ENCODE measurements around the gene HMGCS1.

The HMGCS1 gene

GRCh38 chr5:43301653-43302091, 11.5 kb downstream of the HMGCS1 start:
- no peak overlapping the region for H3K27ac Mint-ChIP-seq
- H3K4me1 Mint-ChIP-seq: peaks cover 47% of the 10 kb centered on the region
- no peaks in the 10 kb centered on the region for H3K9me3 Mint-ChIP-seq
- peaks cover 54% of the 10 kb centered on the region for H3K36me3 Mint-ChIP-seq
- no peak for ATAC-seq
- H3K4me3 Mint-ChIP-seq: no peak overlapping the region
- no peaks in the 10 kb centered on the region for H3K27me3 Mint-ChIP-seq

GRCh38 chr5:43300112-43300511, 13.1 kb downstream of the HMGCS1 start:
- no peaks in the 10 kb centered on the region for H3K9me3 Mint-ChIP-seq
- H3K27me3 Mint-ChIP-seq: no peaks in the 10 kb centered on the region
- no peak overlapping the region for H3K4me3 Mint-ChIP-seq
- ATAC-seq: no peak
- no peak overlapping the region for H3K27ac Mint-ChIP-seq
- H3K36me3 Mint-ChIP-seq: peaks cover 64% of the 10 kb centered on the region
- peaks cover 41% of the 10 kb centered on the region for H3K4me1 Mint-ChIP-seq

GRCh38 chr5:43298443-43298842, 14.8 kb downstream of the HMGCS1 start:
- peaks cover 28% of the 10 kb centered on the region for H3K4me1 Mint-ChIP-seq
- no peaks in the 10 kb centered on the region for H3K27me3 Mint-ChIP-seq
- peaks cover 65% of the 10 kb centered on the region for H3K36me3 Mint-ChIP-seq
- no peaks in the 10 kb centered on the region for H3K9me3 Mint-ChIP-seq
- no peak overlapping the region for H3K4me3 Mint-ChIP-seq
- ATAC-seq: no peak
- no peak overlapping the region for H3K27ac Mint-ChIP-seq

GRCh38 chr5:43296835-43297234, 16.4 kb downstream of the HMGCS1 start:
- H3K4me3 Mint-ChIP-seq: no peak overlapping the region
- H3K27ac Mint-ChIP-seq: no peak overlapping the region
- H3K36me3 Mint-ChIP-seq: peaks cover 50% of the 10 kb centered on the region
- no peaks in the 10 kb centered on the region for H3K27me3 Mint-ChIP-seq
- no peaks in the 10 kb centered on the region for H3K9me3 Mint-ChIP-seq
- peaks cover 13% of the 10 kb centered on the region for H3K4me1 Mint-ChIP-seq
- ATAC-seq: no peak

- H3K27me3 Mint-ChIP-seq: no peaks in the 10 kb centered on the region
- ATAC-seq: no peak
- H3K27ac Mint-ChIP-seq: no peak overlapping the region
- peaks cover 48% of the 10 kb centered on the region for H3K36me3 Mint-ChIP-seq
- no peaks in the 10 kb centered on the region for H3K9me3 Mint-ChIP-seq
- H3K4me1 Mint-ChIP-seq: no peaks in the 10 kb centered on the region
- no peak overlapping the region for H3K4me3 Mint-ChIP-seq
Observed at GRCh38 chr5:43295202-43295601, 18.0 kb downstream of the HMGCS1 start.

- ATAC-seq: no peak
- Mint-ChIP-seq H3K4me1 (no peaks in the 10 kb centered on the region), H3K27me3 (no peaks in the 10 kb centered on the region), H3K9me3 (no peaks in the 10 kb centered on the region), H3K4me3 (no peak overlapping the region), H3K36me3 (peaks cover 57% of the 10 kb centered on the region), H3K27ac (no peak overlapping the region)
Observed at GRCh38 chr5:43294226-43294625, 19.0 kb downstream of the HMGCS1 start.

- H3K36me3 Mint-ChIP-seq: peaks cover 69% of the 10 kb centered on the region
- no peak overlapping the region for H3K27ac Mint-ChIP-seq
- H3K9me3 Mint-ChIP-seq: peaks cover 2% of the 10 kb centered on the region
- H3K4me1 Mint-ChIP-seq: no peaks in the 10 kb centered on the region
- no peak overlapping the region for H3K4me3 Mint-ChIP-seq
- no peak for ATAC-seq
- H3K27me3 Mint-ChIP-seq: no peaks in the 10 kb centered on the region
Observed at GRCh38 chr5:43290726-43291125, 22.5 kb downstream of the HMGCS1 start.

GRCh38 chr5:43288269-43288831, 24.9 kb downstream of the HMGCS1 start:
- Mint-ChIP-seq H3K4me1 (no peaks in the 10 kb centered on the region), H3K36me3 (peaks cover 63% of the 10 kb centered on the region), H3K4me3 (no peak overlapping the region), H3K27me3 (no peaks in the 10 kb centered on the region), H3K27ac (no peak overlapping the region), H3K9me3 (peaks cover 2% of the 10 kb centered on the region)
- no peak for ATAC-seq

GRCh38 chr5:43287493-43287892, 25.7 kb downstream of the HMGCS1 start:
- ATAC-seq: no peak
- Mint-ChIP-seq H3K4me1 (no peaks in the 10 kb centered on the region), H3K36me3 (peaks cover 63% of the 10 kb centered on the region), H3K4me3 (no peak overlapping the region), H3K27ac (no peak overlapping the region), H3K27me3 (no peaks in the 10 kb centered on the region), H3K9me3 (peaks cover 2% of the 10 kb centered on the region)

GRCh38 chr5:43286623-43287022, 26.6 kb downstream of the HMGCS1 start:
- Mint-ChIP-seq H3K27me3 (no peaks in the 10 kb centered on the region), H3K4me1 (no peaks in the 10 kb centered on the region), H3K36me3 (peaks cover 62% of the 10 kb centered on the region), H3K9me3 (peaks cover 2% of the 10 kb centered on the region), H3K4me3 (no peak overlapping the region), H3K27ac (no peak overlapping the region)
- ATAC-seq: no peak

- Mint-ChIP-seq H3K27ac (no peak overlapping the region), H3K4me3 (no peak overlapping the region)
Observed at GRCh38 chr5:43281840-43282658, 31.2 kb downstream of the HMGCS1 start.

GRCh38 chr5:43279548-43280274, 33.5 kb downstream of the HMGCS1 start:
- H3K9me3 Mint-ChIP-seq: no peaks in the 10 kb centered on the region
- no peak overlapping the region for H3K27ac Mint-ChIP-seq
- H3K27me3 Mint-ChIP-seq: no peaks in the 10 kb centered on the region
- no peak for ATAC-seq
- H3K4me1 Mint-ChIP-seq: no peaks in the 10 kb centered on the region
- no peak overlapping the region for H3K4me3 Mint-ChIP-seq
- peaks cover 12% of the 10 kb centered on the region for H3K36me3 Mint-ChIP-seq

More at GRCh38 chr5:43281840-43282658, 31.2 kb downstream of the HMGCS1 start:
- ATAC-seq: no peak
- Mint-ChIP-seq H3K9me3 (peaks cover 2% of the 10 kb centered on the region), H3K4me1 (no peaks in the 10 kb centered on the region), H3K27me3 (no peaks in the 10 kb centered on the region), H3K36me3 (peaks cover 23% of the 10 kb centered on the region)

GRCh38 chr5:43275391-43275790, 37.8 kb downstream of the HMGCS1 start:
- Mint-ChIP-seq H3K4me1 (peaks cover 4% of the 10 kb centered on the region), H3K27ac (no peak overlapping the region), H3K9me3 (no peaks in the 10 kb centered on the region), H3K27me3 (peaks cover 26% of the 10 kb centered on the region), H3K4me3 (no peak overlapping the region), H3K36me3 (peaks cover 6% of the 10 kb centered on the region)
- ATAC-seq: no peak

- Mint-ChIP-seq H3K4me1 (peaks cover 9% of the 10 kb centered on the region), H3K36me3 (peaks cover 12% of the 10 kb centered on the region), H3K27me3 (peaks cover 26% of the 10 kb centered on the region), H3K27ac (no peak overlapping the region), H3K9me3 (no peaks in the 10 kb centered on the region), H3K4me3 (no peak overlapping the region)
- no peak for ATAC-seq
Observed at GRCh38 chr5:43274435-43275114, 38.6 kb downstream of the HMGCS1 start.

- no peak for ATAC-seq
- no peak overlapping the region for H3K4me3 Mint-ChIP-seq
- peaks cover 9% of the 10 kb centered on the region for H3K4me1 Mint-ChIP-seq
Observed at GRCh38 chr5:43273552-43273951, 39.7 kb downstream of the HMGCS1 start.

More at GRCh38 chr5:43273552-43273951, 39.7 kb downstream of the HMGCS1 start:
- H3K9me3 Mint-ChIP-seq: peaks cover 2% of the 10 kb centered on the region
- peaks cover 27% of the 10 kb centered on the region for H3K27me3 Mint-ChIP-seq
- no peak overlapping the region for H3K27ac Mint-ChIP-seq
- peaks cover 12% of the 10 kb centered on the region for H3K36me3 Mint-ChIP-seq

All from stimulated activated memory B cell treated with anti-CD40 and anti-IgM and Interleukin-4, amounts not matched to agents 10 μg/mL and 1 μg/mL and 100 μg/mL, for 72 hours (primary cell).